NCI-H460 (cell line): ENCODE measurements around the gene BTG2. TPM values are rescaled to one million over a fixed set of nuclear protein-coding genes. Genes with fewer than 3 reads are reported as not detected.
A peak's percentile ranks its signal among the peaks of the same experiment; 100 is the strongest.
"Not testable (repeated sequence)": the region's sequence is repeated elsewhere in the genome, so short reads cannot be mapped to it uniquely, and the experiment has no call there.

Experiments
- DNase-seq: peaks from one replicate; pipeline ENCODE4 v3.0.0-alpha.2; 2016; ENCODE audit warnings: low read depth; ENCODE audit errors: extremely low read depth
- polyA plus RNA-seq: library from polyadenylated mRNA; depleted of rRNA; stranded (reverse); fragments of >200 nt; gene quantifications from 2 replicates; pipeline ENCODE4 v1.2.3, GENCODE V29; 2014; cell fraction: nucleus; rRNA removed
- total RNA-seq: library from RNA; depleted of rRNA; stranded (reverse); fragments of >200 nt; shearing (Covaris generic); gene quantifications from 2 replicates; pipeline ENCODE4 v1.2.3, GENCODE V29; 2014; rRNA removed

The BTG2 gene
- total RNA-seq = 19.6 and 19.9 TPM in 2 replicates
- polyA plus RNA-seq = 3.1 and 7.2 TPM in 2 replicates

GRCh38 chr1:203304919-203305808 is at the start of gene BTG2:
Gene BTG2 (plus strand): TSS chr1:203305519. CDS start chr1:203305607, 88 bp downstream.
- DNase-seq = peak; percentile 93

DNA sequence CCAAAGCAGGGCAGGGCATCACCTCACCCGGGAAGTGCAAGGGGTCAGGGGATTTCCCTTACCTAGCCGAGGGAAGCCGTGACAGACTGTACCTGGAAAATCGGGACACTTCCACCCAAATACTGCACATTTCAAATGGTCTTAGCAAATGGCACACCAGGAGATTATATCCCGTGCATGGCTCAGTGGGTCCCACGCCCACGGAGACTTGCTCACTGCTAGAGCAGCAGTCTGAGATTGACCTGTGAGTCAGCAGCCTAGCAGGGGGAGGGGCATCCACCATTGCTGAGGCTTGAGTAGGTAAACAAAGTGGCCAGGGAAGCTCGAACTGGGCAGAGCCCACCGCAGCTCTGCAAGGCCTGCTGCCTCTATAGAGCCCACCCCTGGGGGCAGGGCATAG is 48.7 kb upstream of the BTG2 start:
- DNase-seq = not testable (repeated sequence)

DNA sequence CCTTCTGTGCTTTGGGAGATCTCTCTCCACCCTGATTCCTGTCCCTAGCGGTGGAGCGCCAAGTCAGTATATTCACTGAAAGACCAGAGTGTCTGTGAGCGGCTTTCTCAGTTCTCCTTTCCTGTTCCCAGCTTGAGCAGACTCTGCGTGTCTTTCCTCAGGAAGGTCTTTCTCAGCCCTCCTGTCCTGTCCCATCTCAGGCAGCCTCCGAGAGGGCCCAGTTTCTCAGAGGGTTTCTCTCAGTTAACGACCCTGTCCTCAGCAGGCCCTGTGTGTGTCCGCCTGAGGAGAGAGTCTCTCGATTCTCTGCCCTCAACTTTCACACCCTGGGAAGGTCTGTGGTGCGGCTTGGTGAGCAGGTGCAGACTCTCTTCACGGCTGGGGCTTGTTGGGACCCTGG is 41.8 kb upstream of the BTG2 start:
- no peak for DNase-seq

- no peak for DNase-seq
These were observed 41.2 kb upstream of the BTG2 start for GRCh38 chr1:203264052-203264501.

GRCh38 chr1:203265541-203265940 is 39.8 kb upstream of the BTG2 start:
- no peak for DNase-seq

DNA sequence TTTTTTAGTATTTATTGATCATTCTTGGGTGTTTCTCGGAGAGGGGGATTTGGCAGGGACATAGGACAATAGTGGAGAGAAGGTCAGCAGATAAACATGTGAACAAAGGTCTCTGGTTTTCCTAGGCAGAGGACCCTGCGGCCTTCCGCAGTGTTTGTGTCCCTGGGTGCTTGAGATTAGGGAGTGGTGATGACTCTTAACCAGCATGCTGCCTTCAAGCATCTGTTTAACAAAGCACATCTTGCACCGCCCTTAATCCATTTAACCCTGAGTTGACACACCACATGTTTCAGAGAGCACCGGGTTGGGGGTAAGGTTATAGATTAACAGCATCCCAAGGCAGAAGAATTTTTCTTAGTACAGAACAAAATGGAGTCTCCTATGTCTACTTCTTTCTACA is 39.2 kb upstream of the BTG2 start:
- not testable (repeated sequence) for DNase-seq

DNA sequence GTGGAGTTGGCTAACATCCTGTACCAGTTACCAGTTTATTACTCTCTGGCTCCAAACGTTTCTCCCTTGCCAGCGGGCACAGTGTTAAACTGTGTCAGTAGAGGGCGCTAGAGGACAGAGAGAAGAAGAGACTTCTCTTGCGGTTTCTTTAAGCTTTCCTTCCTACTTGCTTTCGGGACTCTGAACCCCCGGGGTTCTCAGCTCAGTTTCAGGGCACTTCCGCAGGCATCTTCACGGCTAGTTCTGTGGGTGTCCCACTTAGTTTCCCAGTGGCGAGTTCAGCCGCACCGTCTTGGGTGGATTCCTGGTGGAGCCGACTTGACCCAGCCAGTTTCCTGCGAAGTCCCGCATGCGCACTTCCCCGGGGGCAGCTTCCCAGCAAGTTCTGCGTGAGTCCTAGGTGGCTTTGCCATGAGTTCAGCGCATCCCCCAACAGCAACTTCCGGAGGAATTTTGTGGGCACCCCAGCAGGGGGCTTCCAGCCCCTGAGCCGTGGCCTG is 37.9 kb upstream of the BTG2 start:
- DNase-seq = peak; percentile 91

GRCh38 chr1:203267912-203268311 is 37.4 kb upstream of the BTG2 start:
- no peak for DNase-seq

DNA sequence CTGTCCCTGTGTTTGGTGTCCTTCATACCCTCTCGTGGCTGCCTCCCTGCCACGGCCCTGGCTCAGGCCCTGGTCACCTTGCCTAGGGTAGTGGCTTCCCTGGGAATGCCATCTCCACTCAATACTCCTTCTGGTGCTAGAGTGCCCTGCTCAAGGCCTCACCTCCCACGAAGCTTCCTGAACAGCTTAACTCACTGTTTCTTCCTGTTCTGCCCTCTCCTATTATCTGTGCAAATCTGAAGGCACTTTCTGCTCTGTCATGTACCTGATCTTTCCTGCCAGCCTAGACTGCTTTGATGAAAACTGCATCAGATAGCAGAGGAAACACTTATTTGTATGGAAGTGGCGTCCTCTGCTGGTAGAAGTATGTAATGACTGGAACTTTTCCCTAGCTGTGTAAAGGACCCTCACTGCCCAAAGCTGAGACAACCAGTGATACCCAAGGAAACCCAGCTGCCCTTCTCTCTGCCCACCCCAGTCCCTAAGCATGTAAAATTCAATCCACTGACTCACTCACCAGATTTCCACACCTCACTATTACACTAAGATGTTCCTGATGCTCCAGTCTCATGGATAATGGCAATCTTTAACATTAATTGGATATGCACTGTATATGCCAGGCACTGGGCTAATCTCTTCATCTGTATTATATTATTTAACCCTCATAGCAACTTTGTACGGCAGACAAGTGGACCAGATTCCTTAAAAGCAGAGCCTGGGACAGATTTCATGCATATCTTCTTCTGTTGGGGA is 36.2 kb upstream of the BTG2 start:
- peak; percentile 85 for DNase-seq

DNA sequence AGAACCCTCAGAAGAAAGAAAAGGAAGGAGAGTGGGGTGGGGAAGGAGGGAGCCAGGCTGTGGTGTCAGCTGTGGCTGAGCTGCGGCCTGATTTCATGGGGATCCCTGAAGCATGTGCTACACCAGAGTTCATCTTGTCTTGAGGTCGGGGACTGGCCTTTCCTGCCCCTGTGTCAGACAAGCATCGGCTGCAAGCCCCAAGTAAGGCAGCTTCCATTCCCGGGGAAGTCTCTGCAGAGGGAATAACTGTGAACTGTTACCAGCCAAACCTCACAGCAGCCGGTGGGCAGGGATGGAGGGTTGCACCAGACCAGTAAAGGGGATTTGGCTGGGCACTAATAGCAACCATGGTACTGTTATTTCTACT is 35.7 kb upstream of the BTG2 start:
- DNase-seq = no peak

DNA sequence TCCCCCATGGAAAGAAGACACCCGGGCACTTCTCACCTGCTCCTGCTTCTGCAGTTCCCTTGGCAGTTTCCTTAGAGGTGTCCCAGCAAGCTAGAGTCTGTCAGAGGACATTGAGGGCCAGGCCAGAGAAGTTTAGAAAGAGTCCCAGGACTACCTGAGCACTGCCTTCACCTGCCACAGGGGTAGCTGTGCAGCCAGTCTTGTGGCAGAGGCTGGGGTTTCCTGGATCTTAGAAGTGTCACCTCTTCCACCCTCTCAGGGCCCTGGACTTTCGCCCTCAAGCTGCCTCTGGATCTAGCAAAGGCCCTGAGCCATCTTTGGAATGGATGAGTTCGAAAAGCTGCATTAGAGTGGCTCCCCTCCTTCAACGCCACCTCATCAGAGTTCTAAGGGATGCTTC is 34.9 kb upstream of the BTG2 start:
- no peak for DNase-seq

- peak; percentile 57 for DNase-seq
These were observed 34.1 kb upstream of the BTG2 start for GRCh38 chr1:203271018-203271743.

DNA sequence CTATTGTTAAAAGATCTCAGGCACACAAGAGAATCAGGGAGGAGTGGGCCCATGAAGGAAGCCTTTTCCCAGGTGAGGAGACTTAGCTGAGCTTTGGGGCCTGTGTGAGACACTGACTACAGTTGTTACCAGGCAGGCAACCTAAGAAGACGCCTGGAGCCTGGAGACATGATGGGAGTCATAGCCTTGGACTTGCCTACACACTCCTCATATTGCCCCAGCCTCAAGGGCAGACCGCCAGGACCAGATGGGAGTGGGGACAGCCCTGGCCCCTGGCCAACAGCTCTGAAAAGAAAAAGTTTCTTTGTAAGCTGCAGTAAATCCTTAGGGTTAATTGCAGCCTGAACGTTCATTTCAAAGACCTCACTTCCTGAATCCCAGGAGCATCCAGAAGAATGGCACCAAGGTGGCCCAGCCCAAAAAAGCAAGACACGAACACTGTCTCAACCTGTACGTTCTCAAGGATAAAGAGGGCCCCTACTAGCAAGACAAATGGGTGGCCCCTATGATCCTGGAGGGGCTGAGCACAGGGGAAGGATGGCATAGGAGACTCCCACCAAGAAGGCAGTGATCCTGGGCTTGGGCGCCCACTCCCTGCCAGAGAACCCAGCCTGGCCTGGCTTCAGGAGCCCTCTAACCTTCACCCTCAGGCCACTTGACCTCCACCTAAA is 33.2 kb upstream of the BTG2 start:
- no peak for DNase-seq

DNA sequence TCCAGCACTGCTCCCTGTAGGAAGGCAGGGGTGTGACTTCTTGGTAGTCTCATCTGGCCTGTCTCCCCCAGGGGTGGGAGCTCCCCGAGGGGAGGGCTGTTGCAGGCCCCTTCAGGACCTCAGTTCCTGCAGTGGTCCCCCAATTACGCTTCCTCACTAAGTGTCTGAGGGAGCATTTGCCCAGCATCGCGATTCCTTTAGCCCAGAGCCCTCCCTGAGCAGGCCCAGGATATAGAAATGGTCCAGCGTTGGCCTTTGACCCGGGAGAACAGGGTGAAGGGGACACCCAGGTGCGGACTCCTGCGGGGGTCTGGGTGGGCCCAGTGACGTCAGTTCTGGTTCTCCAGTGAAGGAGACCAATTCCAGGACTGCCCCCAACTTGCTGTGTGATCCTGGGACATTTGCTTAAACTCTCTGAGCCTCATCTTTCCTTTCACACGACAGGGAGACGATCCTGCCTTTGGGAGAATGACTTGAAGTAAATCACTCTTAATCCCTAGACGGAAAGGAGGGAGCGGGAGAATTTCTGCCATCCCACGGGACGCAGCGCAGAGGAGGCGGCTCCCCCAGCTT is 32.6 kb upstream of the BTG2 start:
- DNase-seq = no peak

DNA sequence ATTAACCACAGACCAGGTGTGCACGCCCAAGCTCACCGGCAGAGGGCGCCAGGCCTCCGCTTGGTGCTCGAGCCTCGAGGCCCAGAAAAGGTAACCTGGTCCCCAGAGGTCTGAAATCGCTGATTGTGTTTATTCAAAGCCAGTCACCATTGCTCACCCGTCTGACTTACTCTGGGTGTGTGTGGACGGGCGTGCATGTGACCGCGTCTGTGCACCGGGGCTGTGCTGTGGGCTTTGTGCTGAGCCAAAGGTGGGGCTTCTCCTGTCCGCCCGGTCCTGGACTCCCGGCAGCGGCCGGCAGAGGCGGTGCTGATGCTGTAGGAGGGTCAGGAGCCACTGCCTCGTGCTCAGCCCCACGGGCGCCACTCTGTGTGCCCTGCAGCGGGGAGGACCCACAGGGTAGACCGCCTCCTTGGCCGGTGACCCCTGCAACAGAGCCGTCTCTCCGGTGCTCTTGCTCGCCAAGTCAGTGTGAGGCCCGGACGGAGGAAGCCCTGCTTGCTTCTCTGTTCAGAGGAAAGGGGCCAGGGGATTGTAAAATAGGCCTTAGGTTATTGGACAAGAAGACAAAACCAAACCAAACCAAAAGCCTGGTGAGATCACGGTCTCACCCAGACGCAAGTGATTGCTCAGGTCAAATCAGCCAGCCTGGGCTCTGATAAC is 32.0 kb upstream of the BTG2 start:
- DNase-seq = peak; percentile 87

DNA sequence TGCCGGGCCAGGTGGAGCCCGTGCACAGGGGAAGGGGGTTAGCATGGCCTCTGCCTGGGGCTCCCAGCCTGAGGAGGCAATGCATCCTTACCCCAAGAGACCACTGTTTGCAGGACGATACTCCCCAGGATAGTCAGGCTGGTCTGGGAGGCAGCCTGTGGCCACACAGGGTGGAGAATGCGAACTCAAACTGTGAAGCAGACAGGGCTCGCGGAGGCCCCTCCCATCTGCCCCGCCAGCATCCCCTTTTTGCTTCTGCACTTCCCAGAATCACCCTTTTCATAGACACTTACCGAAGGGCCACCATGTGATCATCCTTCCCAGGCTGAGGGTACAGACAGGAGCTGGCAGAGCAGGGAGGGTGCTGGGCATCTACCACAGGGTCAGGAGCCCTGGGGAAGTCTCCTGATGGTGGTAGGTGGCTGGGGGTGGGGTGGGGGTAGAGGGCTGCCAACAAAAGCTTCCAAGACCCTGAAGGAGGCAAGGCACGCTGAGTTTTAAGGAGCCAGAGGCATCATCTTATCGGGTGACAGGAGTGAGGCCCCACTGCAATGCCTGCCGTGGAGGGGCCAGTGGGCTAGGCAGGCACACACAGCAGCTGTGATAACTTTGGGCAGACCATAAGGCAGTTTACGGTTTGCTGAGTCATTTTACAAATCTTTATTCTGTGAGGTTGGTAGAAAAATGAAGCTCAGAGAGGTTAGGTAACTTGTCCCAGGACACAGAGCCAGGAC is 31.3 kb upstream of the BTG2 start:
- no peak for DNase-seq

GRCh38 chr1:203274603-203275381 is 30.5 kb upstream of the BTG2 start:
- no peak for DNase-seq
